Activated CD8-positive, alpha-beta memory T cell treated with anti-CD3 and anti-CD28 coated beads, Interleukin-2, amount 50 U/mL, for 24 hours (primary cell): ENCODE data around the gene FAM83E.

Source experiments
- DNase-seq: peaks from one replicate; pipeline ENCODE4 v3.0.0-alpha.2; 2020; ENCODE audit errors: extremely low read depth

FAM83E gene

DNA sequence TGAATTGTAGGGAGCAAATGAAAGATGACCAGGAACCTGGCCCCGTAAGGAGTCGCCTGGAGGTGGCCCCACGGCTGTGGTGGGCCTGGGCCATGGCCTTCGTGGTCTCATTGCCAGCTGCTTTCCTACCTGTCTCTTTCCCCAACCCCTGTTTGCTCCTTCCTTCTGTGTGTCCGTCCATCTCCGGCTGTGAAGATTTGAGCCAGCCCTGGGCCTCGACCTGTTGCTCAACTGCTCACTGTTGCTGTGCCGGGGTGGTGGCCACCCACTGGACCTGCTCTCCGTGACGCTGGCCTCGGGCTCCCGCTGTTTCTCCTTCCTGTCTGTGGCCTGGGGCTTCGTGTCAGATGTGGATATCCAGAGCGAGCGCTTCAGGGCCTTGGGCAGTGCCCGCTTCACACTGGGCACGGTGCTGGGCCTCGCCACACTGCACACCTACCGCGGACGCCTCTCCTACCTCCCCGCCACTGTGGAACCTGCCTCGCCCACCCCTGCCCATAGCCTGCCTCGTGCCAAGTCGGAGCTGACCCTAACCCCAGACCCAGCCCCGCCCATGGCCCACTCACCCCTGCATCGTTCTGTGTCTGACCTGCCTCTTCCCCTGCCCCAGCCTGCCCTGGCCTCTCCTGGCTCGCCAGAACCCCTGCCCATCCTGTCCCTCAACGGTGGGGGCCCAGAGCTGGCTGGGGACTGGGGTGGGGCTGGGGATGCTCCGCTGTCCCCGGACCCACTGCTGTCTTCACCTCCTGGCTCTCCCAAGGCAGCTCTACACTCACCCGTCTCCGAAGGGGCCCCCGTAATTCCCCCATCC lies 13.8 kb upstream of the FAM83E start:
- DNase-seq = no peak

DNA sequence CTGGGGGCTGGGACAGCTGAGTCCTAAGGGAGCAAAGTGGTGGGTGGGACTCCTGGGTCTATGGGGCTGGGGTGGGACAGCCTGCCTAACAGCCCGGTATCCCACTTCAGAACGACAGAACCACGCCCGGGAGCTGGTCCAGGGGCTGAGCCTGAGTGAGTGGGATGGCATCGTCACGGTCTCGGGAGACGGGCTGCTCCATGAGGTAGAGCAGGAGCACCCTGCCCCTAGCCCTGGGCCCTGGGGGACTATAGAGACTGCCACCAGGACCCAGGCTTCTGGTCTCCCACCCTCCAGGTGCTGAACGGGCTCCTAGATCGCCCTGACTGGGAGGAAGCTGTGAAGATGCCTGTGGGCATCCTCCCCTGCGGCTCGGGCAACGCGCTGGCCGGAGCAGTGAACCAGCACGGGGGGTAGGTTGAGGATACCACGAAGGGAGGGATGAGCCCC lies 13.0 kb upstream of the FAM83E start:
- no peak for DNase-seq

DNA sequence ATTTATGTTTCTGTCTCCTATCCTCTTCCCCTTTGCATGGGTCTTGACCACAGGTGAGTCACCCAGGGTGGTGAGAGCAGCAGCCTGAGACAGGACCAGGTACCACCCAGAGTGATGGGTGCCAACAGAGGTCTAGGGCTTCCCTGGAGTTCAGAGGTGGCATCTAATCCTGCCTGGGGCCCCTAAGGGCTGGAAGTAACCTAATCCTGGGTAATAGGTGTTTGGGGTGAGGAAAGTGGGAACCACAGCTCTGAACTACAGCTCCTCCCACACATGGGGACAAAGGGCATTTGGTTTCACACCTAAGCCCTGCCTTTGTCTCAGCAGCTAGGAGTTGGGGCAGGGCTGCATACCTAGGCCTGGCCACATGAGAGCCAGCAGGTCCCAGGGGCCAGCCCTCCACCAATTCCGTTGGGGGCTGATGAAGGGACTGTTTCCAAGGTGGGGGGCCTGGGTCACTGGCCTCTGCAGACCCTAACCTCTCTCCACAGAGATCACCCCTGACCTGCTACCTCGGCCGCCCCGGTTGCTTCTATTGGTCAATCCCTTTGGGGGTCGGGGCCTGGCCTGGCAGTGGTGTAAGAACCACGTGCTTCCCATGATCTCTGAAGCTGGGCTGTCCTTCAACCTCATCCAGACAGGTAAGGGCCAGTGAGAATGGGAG lies 12.5 kb upstream of the FAM83E start:
- no peak for DNase-seq

DNA sequence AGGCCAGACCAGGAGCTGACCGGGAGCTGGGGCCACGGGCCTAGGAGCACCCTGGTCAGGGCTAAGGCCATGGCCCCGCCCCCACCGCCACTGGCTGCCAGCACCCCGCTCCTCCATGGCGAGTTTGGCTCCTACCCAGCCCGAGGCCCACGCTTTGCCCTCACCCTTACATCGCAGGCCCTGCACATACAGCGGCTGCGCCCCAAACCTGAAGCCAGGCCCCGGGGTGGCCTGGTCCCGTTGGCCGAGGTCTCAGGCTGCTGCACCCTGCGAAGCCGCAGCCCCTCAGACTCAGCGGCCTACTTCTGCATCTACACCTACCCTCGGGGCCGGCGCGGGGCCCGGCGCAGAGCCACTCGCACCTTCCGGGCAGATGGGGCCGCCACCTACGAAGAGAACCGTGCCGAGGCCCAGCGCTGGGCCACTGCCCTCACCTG lies 11.0 kb upstream of the FAM83E start:
- DNase-seq = no peak

DNA sequence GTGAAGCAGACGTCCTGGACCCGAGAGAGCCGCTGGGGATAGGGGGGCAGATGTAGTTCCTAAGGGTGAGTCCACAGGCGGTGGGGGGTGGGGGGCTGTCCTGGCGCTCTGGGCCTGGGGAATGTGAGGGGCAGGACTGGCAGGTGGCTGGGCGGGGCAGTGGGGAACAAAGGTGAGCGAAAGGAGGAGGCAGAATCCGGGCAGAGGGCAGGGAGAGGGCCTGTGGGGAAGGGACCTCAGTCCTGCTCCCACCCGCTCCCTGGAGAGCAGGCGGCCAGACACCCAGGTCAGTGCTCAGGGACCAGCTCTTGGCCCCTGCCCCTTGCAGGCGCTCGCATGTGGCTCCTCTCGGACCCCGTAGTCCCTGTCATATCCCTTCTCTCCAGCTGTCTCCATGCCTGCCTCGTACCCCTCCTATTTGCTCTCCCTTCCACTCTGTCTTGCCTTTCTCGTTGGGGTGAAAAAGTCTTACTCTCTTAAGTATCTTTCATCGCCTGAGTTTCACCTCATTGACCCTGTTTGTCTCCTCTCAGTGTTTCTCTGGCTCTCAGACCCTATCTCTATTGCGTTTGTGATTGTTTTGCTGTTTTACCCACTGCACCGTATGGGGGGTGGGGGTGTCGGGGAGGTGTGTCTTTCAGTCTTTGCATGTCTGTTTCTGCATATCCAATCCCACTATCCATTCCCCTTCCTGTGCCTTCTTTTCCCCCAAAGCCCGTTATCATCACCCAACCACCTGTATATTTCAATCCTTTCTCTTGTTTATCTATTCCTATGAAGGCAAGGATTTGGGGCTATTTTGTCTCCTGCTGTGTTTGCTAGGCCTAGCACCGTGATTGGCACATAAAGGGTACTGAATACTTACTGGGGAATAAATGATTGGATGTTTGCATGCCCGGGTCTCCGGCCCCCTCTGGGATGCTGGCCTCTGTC lies 10.2 kb upstream of the FAM83E start:
- no peak for DNase-seq

DNA sequence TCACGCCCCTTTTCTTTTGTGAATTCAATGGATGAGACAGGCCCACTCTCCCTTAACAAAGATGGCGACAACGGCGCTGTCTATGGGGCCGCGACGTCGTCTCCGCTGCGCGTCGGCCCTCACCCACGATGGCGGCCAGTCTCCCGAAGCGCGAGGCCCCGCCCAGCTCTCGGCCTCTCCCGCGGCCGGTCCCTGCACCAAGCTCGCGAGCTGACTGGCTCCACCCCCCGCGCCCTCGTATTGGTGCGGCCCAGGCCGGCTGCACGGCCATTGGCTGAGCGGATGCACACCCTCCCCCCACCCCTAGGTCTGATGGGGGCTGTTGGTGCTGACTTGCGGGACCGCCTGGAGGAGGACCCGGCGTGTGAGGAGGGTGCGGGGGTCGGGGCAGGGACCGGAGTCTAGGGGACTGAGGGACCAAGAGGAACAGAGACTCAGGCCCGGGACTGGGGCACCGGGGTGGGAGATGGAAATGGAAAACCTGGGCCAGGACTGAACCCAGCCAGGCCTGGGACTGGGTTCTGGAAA lies 9.3 kb upstream of the FAM83E start:
- DNase-seq = peak; percentile 89

DNA sequence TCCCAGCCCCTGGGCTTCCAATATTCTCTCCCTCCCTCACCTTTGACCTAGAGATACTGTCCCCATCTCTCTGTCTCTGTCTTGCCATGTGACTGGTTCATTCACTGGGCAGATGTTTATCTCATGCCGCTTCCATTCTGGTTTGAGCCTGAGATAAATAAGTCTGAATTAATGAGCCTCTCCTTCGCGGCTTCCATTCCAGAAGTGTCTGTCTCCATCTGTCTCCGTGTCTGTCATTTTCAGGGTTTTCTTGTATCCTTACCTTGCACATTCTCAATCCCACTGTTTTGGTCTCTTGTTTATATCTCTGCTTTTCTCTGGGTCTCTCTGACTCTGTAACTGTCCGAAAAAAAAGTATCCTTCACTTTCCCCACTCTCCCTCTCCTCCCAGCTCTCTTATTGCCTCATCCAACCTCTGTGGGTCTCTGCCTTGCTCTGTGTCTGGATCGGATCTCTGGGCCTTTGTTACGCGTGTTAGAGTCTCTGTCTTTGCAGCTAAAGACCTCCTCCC lies 8.7 kb upstream of the FAM83E start:
- DNase-seq = no peak

DNA sequence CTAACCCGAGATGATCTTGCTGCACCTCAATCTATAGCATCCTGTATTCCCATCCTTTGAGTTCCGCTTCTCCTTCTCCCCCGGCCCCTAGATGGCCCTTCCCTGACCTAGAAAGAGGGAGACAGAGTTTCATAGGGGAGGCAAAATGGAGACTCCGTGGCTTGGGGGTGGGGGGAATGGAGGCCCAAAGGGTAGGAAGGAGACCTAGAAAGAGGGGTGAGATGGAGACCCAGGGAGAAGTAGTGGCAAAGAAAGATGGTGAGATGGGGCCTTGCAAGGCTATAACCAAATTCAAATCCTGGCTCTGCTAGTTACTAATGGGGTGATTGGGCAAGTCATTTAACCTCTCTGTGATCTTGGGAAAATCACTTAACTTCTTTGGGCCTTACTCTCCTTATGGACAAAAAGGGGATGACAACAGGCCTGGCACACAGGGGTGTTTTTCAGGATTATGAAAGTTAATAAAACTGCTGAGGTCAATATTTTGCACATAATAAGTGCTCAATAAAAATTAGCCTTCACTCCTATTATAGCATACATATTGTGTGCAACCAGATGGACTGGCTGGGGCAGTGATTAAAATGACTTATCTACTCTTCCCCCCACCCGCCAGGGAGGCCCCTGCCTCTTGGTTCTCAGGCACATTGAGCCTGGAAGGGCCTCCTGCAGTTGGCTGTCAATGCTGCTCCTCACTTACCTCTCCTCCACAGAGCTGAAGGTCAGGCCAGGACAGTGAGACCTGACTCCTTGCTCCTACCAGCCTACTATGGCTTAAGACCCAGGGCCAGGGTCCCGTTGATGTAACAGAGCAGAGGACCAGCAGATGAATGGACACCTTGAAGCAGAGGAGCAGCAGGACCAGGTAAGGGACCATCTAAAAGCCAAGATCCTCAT lies 5.1 kb upstream of the FAM83E start:
- no peak for DNase-seq

DNA sequence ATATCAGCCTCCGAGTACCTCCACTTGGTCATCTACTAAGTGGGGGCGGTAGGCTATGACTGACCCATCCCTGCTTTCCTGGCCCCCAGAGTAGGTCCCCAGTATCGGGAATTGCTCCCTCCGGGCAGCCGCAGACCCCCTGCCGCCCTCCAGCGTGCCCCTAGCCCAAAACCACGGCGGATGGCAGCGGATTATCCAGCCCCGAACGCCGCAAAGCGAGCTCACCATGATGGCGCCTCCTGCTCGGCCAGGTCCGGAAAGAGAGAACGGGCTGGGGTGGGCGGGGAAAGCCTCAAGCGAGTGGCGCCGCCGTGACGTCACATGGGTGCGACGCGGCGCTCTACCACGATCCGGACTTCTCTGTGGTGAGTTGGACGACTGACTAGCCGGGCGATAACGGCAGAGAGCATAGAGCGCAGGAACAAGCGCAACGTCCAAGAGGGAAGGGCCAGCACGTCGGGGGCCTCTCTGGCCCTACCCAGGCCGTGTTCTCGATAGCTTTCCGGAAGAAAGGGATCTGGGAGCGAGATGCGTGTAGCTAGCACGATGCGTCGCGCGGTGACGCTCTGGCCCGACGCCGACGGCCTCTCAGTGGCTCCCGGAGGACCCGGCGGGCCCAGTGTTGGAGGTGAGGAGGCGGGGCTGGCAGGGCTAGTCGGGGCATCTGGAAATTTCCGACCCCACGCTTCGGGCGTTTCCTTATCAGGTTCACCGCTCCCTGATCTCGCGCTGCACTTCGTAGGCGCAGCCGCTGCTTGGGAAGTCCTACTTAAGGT lies 4.2 kb upstream of the FAM83E start, which contains the start of the genes RPL18 and SPHK2:
TSS of gene RPL18 (minus strand) at position 263 of the 776 bp plus-strand sequence. CDS start at position 228, 35 bp downstream.
TSS of gene SPHK2 (plus strand) at position 591 of the 776 bp plus-strand sequence. CDS start 1,009 bp downstream, outside the sequence.
- peak; percentile 87 for DNase-seq

DNA sequence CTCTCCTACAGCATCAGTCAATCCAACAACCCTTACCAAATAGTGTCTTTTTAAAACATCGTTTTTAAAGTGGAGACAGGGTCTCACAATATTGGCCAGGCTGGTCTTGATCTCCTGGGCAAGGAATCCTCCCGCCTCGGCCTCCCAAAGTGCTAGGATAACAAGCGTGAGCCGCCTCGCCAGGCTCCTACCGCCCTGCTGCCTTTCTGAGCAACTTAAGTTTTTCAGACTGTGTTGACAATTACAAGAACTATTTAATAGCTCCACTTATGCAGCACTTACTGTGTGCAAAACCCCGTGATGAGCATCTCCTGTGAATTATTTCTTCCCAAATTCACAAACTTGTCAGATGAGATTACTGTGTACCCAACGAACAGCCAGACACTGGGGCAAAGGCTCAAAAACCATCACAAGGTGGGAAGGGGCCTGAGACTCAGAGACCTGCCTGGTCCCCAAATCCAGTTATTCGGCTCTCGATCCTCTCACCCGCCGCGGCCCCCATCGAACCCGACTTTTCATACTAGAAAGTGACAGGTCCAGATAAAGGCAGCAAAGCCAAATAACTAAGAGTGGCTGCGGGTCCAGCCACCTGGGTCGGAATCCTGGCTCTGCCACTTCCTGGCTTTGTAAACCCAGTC lies 3.5 kb upstream of the FAM83E start:
- DNase-seq = no peak

DNA sequence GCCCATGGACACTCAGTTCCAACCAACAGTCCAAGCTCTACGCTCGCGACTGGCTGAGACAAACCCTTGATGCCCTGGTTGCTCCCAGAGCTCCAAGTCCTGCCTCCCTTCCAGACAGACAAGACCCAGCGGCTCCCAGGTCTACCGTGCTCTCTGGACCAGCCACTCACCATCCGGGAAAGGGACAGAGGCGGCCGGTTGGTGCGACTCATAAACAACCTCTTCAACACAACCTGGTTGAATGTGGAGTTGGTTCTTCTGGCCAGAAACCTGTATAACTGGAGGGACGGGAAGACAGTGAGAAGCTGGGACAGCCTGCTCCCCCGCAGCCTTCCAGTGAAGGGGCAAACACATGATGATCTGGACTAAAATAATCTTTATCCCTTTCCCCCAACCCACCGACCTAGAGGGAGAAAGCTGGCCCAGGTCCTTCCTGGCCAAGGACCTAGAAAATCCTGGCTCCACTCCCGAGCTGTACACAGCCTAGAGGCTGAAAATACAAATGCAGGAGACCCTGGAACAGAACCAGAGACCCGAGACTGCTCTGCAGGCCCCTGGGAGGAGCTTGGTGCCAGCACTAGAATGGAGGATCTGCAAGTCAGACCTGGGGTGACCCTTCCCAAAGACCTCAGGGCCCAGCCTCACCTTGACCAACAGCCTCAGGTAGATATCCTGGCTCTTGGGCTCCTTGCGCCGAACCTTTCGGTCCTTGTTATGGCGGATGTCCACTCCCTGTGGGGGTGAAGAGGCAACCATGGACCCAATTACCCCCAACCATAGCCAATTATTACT lies 2.5 kb upstream of the FAM83E start:
- DNase-seq = no peak

DNA sequence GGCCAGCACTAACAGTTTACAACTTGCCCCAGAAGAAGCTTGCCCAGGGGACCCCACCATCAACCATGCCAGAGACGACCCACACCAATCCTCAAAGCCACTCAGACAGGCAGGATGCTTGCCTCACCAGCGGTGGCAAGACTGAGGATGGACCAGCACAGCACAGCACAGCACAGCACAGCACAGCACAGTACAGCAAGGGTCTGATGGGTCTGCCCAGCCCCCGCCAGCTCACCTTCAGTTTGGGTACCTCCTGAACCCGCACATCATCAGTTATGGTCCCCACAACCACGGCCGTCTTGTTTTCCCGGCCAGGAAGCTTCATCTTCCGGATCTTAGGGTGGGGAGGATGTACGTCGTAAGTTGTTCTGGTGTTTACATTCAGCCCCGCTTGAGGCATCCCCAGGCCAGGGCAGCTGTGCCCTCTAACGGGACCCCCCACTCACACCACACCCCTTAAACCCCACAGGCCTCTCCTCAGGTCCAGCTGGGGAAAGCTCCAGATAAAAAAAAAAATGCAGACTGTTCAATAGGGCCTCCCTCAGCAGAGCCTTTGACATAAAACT lies 1.7 kb upstream of the FAM83E start:
- no peak for DNase-seq

DNA sequence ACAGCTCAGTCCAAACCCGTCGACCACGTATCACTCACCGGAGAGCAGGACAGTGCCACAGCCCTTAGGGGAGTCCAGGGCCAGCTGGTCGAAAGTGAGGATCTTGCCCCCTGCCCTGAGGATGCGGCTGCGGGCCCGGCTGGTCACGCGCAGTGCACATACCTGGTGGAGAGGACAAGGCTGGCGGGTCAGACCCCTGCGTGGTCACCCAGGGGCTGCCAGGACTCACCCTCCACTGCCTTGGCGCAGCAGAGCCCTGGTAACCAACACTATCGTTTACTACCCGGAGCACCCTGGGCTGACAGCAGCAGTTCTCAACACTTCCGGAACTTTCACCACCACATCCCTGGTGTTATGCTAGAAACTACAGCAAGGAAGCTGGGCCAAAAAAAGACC lies 1.2 kb upstream of the FAM83E start:
- no peak for DNase-seq

DNA sequence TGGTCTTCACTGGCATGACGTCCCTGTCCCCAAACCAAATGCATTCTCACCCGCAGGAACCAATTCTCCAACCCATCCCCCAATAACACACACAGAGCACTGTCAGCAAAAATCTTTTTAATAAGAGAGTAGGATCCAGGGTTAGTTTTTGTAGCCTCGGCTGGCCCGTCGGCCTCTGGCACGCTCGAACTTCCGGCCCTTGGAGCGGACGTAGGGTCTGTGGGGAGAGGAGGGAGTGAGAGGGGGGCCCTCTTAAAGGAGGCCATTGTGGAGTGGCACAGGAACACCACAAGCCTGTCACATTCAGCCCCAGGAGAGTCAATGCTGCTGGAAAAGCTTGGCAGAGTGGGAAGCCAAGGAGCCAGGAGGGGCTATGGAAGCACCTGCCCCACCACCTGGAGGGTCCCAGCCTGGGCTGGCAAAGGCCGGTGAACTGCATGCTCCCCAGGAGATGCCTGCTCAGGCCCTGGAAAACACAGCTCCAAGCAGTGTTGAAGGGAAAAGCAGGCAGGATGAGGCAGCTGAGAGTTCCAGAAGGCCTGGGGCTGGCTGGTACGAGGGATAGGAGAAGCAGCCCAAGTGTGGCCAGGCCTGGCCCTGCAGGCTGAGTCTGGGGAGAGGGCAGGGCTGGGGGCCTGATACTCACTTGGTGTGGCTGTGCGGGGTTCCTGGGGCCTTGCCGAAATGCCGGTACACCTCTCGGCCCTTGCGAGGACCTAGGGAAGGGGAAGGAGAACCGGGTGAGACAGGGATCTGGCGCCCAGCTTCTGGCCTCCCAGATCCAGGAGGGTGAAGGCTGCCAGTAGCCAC lies 560 bp upstream of the FAM83E start:
- DNase-seq = no peak

DNA sequence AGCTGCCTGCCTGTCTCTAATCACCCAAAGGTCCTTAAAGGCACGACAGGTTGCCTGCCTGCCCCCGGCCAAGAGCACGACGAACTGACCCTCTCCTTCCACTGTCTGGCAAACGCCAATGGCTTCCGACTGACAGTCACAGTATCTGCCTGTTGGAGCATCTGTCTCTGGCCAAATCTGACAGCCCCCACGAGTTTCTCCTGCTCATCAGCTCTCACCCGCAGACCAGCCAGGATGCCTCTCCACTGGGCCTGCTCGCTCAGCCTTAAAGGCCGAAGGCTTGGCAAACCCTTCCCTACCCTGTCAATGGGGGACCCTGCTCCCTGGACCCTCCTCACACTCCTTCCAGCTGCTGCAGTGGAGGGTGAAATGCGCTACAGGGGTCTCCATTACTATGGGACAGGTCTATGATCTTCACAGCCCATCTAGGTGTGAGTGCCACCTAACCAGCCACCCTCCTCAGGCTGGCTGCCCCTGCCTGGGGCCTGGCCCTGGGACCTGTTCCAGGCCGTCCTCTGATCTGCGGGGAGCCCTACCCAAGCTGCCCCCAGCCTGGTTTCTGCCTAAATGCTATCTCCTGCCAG lies 932 bp downstream of the FAM83E start:
- DNase-seq = no peak

DNA sequence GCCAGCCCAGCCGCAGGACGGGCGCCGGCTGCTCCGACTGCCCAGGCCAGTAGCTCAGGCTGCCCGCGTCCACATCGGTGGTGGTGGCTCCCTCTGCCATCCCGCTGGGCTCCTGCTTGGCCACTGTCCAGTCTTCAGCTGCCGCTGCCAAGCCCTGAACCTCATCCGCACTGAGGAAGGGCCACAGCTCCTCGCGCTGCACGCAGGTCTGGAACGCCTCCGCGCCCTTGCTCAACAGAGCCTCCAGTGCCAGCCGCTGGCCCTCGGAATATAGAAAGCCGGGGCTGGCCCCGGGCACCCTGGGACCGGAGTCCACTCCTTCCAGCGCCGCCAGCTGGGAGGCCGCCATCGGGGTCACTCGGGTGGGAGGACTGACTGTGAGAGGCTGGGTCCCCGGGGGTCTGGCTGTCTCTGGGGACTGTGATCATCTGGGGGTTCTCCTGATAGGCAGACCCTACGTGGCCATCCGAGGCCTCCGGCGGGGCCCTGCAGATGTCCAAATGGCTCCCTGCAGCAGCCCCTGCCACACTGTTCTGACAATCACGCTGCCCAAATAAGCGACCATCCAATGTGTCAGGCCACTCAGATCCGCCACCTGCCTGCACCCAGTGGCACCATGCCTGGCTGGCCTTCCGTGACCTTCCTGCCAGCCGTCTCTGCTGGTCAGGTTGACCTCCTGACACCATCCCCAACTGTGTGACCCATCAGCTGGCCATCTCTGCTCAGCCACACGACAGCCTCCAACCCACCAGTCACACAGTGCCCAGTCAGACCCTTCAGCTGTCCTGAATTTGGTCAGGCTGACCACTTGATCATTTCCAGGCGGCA lies 1.6 kb downstream of the FAM83E start:
- no peak for DNase-seq
